HUDEP-2 (cell line): ENCODE measurements around the gene YY1.
A peak's percentile ranks its signal among the peaks of the same experiment; 100 is the strongest.
"Not testable (repeated sequence)": the region's sequence is repeated elsewhere in the genome, so short reads cannot be mapped to it uniquely, and the experiment has no call there.

Source experiments
- DNase-seq, 76 experiments: peaks; one replicate each; lab custom pipeline; 2025; ENCODE audit not compliant: unreplicated experiment in 76 of 76; lab: John Stamatoyannopoulos, UW

YY1 gene

GRCh38 chr14:100309028-100309737, 70.2 kb downstream of the YY1 start:
- no peak for DNase-seq

GRCh38 chr14:100312110-100312876, 73.3 kb downstream of the YY1 start:
- DNase-seq, result not testable (repeated sequence)

GRCh38 chr14:100312877-100313400, 74.0 kb downstream of the YY1 start:
- no peak for DNase-seq

- DNase-seq, result no peak
These were observed 74.7 kb downstream of the YY1 start for GRCh38 chr14:100313464-100314230.

- DNase-seq, result no peak
These were observed 75.8 kb downstream of the YY1 start for GRCh38 chr14:100314724-100315123.

- no peak for DNase-seq
These were observed 78.4 kb downstream of the YY1 start for GRCh38 chr14:100317389-100317788.

- peak in 32 of 76 experiments; percentile 3 to 50 (median 26) for DNase-seq
These were observed 79.2 kb downstream of the YY1 start for GRCh38 chr14:100317912-100318808.

- DNase-seq, result no peak
These were observed 81.4 kb downstream of the YY1 start for GRCh38 chr14:100320157-100320856.

- no peak for DNase-seq
These were observed 82.7 kb downstream of the YY1 start for GRCh38 chr14:100321473-100322137.

- DNase-seq, result no peak
These were observed 83.4 kb downstream of the YY1 start for GRCh38 chr14:100322138-100322957.

- no peak for DNase-seq
These were observed 84.4 kb downstream of the YY1 start, which contains the start of gene SLC25A47 for GRCh38 chr14:100323121-100323941. Gene SLC25A47, plus strand, starts transcription at chr14:100323339. Its CDS starts 76 bp downstream, at chr14:100323415.

GRCh38 chr14:100323942-100324307, 85.0 kb downstream of the YY1 start:
- DNase-seq, result no peak

- peak in 2 of 76 experiments; percentile 12 to 13 for DNase-seq
These were observed 86.3 kb downstream of the YY1 start for GRCh38 chr14:100325231-100325632.

- no peak for DNase-seq
These were observed 87.0 kb downstream of the YY1 start for GRCh38 chr14:100325958-100326357.

- DNase-seq, result no peak
These were observed 88.2 kb downstream of the YY1 start for GRCh38 chr14:100327128-100327527.

- no peak for DNase-seq
These were observed 89.7 kb downstream of the YY1 start for GRCh38 chr14:100328495-100329163.
